ENCODE data around the gene TPP1. TPM values are rescaled to one million over a fixed set of nuclear protein-coding genes. Genes with fewer than 3 reads are reported as not detected.

The TPP1 gene
- total and polyA plus RNA-seq, 2 of the 13 experiments (the other 11 are each of a cell fraction or from before 2014, with no cell fraction given): 13.9 to 74.6 TPM

DNA sequence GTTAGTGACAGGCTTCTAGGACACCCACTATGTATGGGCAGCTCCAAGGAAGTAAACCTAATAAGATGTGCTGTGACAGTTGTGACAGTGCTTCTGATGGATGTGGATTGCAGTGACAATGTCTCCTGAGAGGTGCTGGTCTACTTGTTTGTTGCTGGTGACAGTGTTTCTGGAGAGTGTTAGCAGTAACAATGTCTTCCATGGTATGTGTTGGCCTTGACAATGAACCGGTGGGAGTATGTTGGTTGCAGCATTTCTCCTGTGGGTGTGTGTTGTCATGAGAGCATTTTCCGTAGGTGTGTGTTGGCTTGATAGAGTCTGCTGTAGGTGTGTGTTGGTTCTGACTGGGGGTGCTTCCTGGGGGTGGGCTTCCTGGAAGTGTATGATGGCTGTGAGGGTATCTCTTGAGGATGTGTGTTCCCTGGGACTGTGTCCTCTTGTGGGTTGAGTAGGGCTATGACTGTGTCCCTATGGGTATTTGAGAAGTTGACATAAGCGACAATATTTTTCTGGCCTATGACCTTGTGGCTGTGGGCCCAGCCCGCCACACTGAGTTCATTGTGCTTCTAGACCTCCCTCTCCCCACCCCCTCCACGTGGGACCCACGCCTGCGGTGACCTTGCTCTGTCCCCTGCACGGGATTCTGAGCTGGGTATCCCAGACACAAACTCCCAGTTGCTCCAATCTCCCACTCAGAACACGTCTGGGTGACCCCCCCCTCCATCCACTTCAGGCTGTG, 35.2 kb upstream of the TPP1 start (continued):
- TF ChIP-seq, protein P1, sequence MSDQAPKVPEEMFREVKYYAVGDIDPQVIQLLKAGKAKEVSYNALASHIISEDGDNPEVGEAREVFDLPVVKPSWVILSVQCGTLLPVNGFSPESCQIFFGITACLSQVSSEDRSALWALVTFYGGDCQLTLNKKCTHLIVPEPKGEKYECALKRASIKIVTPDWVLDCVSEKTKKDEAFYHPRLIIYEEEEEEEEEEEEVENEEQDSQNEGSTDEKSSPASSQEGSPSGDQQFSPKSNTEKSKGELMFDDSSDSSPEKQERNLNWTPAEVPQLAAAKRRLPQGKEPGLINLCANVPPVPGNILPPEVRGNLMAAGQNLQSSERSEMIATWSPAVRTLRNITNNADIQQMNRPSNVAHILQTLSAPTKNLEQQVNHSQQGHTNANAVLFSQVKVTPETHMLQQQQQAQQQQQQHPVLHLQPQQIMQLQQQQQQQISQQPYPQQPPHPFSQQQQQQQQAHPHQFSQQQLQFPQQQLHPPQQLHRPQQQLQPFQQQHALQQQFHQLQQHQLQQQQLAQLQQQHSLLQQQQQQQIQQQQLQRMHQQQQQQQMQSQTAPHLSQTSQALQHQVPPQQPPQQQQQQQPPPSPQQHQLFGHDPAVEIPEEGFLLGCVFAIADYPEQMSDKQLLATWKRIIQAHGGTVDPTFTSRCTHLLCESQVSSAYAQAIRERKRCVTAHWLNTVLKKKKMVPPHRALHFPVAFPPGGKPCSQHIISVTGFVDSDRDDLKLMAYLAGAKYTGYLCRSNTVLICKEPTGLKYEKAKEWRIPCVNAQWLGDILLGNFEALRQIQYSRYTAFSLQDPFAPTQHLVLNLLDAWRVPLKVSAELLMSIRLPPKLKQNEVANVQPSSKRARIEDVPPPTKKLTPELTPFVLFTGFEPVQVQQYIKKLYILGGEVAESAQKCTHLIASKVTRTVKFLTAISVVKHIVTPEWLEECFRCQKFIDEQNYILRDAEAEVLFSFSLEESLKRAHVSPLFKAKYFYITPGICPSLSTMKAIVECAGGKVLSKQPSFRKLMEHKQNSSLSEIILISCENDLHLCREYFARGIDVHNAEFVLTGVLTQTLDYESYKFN (CRISPR knock-in tag; conservative IDR thresholded peaks at IDR 0.05): no peak
- TF ChIP-seq, protein P2, sequence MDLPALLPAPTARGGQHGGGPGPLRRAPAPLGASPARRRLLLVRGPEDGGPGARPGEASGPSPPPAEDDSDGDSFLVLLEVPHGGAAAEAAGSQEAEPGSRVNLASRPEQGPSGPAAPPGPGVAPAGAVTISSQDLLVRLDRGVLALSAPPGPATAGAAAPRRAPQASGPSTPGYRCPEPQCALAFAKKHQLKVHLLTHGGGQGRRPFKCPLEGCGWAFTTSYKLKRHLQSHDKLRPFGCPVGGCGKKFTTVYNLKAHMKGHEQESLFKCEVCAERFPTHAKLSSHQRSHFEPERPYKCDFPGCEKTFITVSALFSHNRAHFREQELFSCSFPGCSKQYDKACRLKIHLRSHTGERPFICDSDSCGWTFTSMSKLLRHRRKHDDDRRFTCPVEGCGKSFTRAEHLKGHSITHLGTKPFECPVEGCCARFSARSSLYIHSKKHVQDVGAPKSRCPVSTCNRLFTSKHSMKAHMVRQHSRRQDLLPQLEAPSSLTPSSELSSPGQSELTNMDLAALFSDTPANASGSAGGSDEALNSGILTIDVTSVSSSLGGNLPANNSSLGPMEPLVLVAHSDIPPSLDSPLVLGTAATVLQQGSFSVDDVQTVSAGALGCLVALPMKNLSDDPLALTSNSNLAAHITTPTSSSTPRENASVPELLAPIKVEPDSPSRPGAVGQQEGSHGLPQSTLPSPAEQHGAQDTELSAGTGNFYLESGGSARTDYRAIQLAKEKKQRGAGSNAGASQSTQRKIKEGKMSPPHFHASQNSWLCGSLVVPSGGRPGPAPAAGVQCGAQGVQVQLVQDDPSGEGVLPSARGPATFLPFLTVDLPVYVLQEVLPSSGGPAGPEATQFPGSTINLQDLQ (CRISPR knock-in tag; IDR thresholded peaks at IDR 0.05): no peak
- TF ChIP-seq IRX3 (CRISPR knock-in tag; IDR thresholded peaks at IDR 0.05; ENCODE audit: borderline replicate concordance, low read depth) (no peak), ZNF432 (CRISPR knock-in tag; IDR thresholded peaks at IDR 0.05; ENCODE audit: borderline replicate concordance) (no peak), ZNF777 (CRISPR knock-in tag; IDR thresholded peaks at IDR 0.05) (0 out of 2 replicates have a peak, but pooled peaks have one; percentile 33), FOXA1 (IDR thresholded peaks at IDR 0.05) (no peak), FOXA1 (CRISPR knock-in tag; IDR thresholded peaks at IDR 0.05) (peak; percentile 77), NFKBIZ (CRISPR knock-in tag; IDR thresholded peaks at IDR 0.05) (no peak), BHLHE40 (IDR thresholded peaks at IDR 0.05; ENCODE audit: low read length) (peak; percentile 87), JDP2 (CRISPR knock-in tag; IDR thresholded peaks at IDR 0.05; ENCODE audit: borderline replicate concordance) (no peak), ZNF644 (CRISPR knock-in tag; IDR thresholded peaks at IDR 0.05; ENCODE audit: low read depth) (no peak), TOPORS (CRISPR knock-in tag; IDR thresholded peaks at IDR 0.05) (no peak), ZNF720 (CRISPR knock-in tag; IDR thresholded peaks at IDR 0.05) (no peak), YY1 (IDR thresholded peaks at IDR 0.05; ENCODE audit: insufficient read depth, insufficient replicate concordance, low read depth, low read length) (no peak), GATA4 (IDR thresholded peaks at IDR 0.05; ENCODE audit: borderline replicate concordance, low read depth) (no peak), ZC3H13 (CRISPR knock-in tag; IDR thresholded peaks at IDR 0.05) (no peak), KDM2A (CRISPR knock-in tag; IDR thresholded peaks at IDR 0.05; ENCODE audit: borderline replicate concordance, low read depth) (0 out of 2 replicates have a peak, but pooled peaks have one; percentile 31), ZNF678 (CRISPR knock-in tag; IDR thresholded peaks at IDR 0.05) (no peak), ZNF792 (CRISPR knock-in tag; IDR thresholded peaks at IDR 0.05) (no peak)
- TF ChIP-seq, protein P3, sequence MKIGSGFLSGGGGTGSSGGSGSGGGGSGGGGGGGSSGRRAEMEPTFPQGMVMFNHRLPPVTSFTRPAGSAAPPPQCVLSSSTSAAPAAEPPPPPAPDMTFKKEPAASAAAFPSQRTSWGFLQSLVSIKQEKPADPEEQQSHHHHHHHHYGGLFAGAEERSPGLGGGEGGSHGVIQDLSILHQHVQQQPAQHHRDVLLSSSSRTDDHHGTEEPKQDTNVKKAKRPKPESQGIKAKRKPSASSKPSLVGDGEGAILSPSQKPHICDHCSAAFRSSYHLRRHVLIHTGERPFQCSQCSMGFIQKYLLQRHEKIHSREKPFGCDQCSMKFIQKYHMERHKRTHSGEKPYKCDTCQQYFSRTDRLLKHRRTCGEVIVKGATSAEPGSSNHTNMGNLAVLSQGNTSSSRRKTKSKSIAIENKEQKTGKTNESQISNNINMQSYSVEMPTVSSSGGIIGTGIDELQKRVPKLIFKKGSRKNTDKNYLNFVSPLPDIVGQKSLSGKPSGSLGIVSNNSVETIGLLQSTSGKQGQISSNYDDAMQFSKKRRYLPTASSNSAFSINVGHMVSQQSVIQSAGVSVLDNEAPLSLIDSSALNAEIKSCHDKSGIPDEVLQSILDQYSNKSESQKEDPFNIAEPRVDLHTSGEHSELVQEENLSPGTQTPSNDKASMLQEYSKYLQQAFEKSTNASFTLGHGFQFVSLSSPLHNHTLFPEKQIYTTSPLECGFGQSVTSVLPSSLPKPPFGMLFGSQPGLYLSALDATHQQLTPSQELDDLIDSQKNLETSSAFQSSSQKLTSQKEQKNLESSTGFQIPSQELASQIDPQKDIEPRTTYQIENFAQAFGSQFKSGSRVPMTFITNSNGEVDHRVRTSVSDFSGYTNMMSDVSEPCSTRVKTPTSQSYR (CRISPR knock-in tag; IDR thresholded peaks at IDR 0.05; ENCODE audit: borderline replicate concordance): peak; percentile 75; the same call in 1 of the 2 replicates
- TF ChIP-seq, protein P4, sequence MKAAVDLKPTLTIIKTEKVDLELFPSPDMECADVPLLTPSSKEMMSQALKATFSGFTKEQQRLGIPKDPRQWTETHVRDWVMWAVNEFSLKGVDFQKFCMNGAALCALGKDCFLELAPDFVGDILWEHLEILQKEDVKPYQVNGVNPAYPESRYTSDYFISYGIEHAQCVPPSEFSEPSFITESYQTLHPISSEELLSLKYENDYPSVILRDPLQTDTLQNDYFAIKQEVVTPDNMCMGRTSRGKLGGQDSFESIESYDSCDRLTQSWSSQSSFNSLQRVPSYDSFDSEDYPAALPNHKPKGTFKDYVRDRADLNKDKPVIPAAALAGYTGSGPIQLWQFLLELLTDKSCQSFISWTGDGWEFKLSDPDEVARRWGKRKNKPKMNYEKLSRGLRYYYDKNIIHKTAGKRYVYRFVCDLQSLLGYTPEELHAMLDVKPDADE (CRISPR knock-in tag; IDR thresholded peaks at IDR 0.05): no peak

All from HepG2 (cell line).